ENCODE measurements around the gene IQGAP3.

DNA sequence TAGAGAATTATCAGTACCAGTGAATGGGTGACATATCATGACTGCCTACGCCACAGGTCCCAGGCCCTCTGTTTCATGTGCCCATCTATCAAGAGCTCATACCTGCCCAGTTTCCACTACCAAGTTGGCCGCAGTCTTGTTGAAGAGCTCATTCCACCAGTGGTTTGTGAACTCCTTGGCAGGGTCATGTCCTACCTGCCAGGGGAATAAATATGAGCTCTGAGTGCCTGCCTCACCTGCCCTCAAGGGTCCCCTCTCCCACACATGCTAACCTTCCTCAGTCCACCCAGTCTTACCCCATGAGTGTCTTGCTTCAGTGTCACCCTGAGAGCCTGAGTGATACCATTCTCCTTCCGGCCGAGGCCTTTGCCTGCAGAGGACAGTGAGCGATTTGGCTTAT, 25.8 kb upstream of the IQGAP3 start:
- TF ChIP-seq CTCF (IDR thresholded peaks at IDR 0.05), result no peak
- no peak for TF ChIP-seq EZH2 (IDR thresholded peaks at IDR 0.05; ENCODE audit: borderline replicate concordance, insufficient read depth, low read depth, low read length, poor library complexity, severe bottlenecking)
